Activated T-cell treated with anti-CD3 and anti-CD28 coated beads for 24 hours (primary cell): ENCODE data around the gene RFX6.
"Not testable (repeated sequence)": the region's sequence is repeated elsewhere in the genome, so short reads cannot be mapped to it uniquely, and the experiment has no call there.

Source experiments
- DNase-seq: peaks from one replicate; pipeline ENCODE4 v3.0.0-alpha.2; 2020; ENCODE audit warnings: low read depth

Gene RFX6

GRCh38 chr6:116876635-116877611 is at the start of gene RFX6:
Gene RFX6, plus strand, starts transcription at chr6:116877242. Its CDS starts 34 bp downstream, at chr6:116877276.
- no peak for DNase-seq

GRCh38 chr6:116827561-116828240 is 49.3 kb upstream of the RFX6 start:
- no peak for DNase-seq

GRCh38 chr6:116828983-116829382 is 48.1 kb upstream of the RFX6 start, which contains the start of gene GPRC6A:
Gene GPRC6A, minus strand, starts transcription at chr6:116829083. Its CDS starts 70 bp downstream, at chr6:116829013.
- DNase-seq, result no peak

- not testable (repeated sequence) for DNase-seq
Observed at GRCh38 chr6:116834526-116834925, 42.5 kb upstream of the RFX6 start.

- DNase-seq, result no peak
Observed at GRCh38 chr6:116836606-116837342, 40.3 kb upstream of the RFX6 start.

- DNase-seq, result no peak
Observed at GRCh38 chr6:116840091-116840490, 37.0 kb upstream of the RFX6 start.

GRCh38 chr6:116842459-116842858 is 34.6 kb upstream of the RFX6 start:
- no peak for DNase-seq

- DNase-seq, result no peak
Observed at GRCh38 chr6:116847227-116847626, 29.8 kb upstream of the RFX6 start.

GRCh38 chr6:116858060-116858459 is 19.0 kb upstream of the RFX6 start:
- DNase-seq, result no peak

- no peak for DNase-seq
Observed at GRCh38 chr6:116859264-116859663, 17.8 kb upstream of the RFX6 start.

- DNase-seq, result no peak
Observed at GRCh38 chr6:116866281-116866871, 10.7 kb upstream of the RFX6 start.

GRCh38 chr6:116872771-116873170 is 4.3 kb upstream of the RFX6 start:
- no peak for DNase-seq

- DNase-seq, result no peak
Observed at GRCh38 chr6:116876107-116876506, 935 bp upstream of the RFX6 start.

GRCh38 chr6:116877743-116878142 is 701 bp downstream of the RFX6 start:
- DNase-seq, result no peak

- no peak for DNase-seq
Observed at GRCh38 chr6:116881236-116881635, 4.2 kb downstream of the RFX6 start.

GRCh38 chr6:116883005-116883404 is 6.0 kb downstream of the RFX6 start:
- no peak for DNase-seq

- DNase-seq, result no peak
Observed at GRCh38 chr6:116884530-116884929, 7.5 kb downstream of the RFX6 start.

GRCh38 chr6:116887168-116887567 is 10.1 kb downstream of the RFX6 start:
- DNase-seq, result no peak

- no peak for DNase-seq
Observed at GRCh38 chr6:116887894-116888293, 10.9 kb downstream of the RFX6 start.

GRCh38 chr6:116888732-116889360 is 11.8 kb downstream of the RFX6 start:
- DNase-seq, result no peak

GRCh38 chr6:116894669-116895068 is 17.6 kb downstream of the RFX6 start:
- no peak for DNase-seq
